Measurements from ENCODE around the gene CARS1. TPM values are rescaled to one million over a fixed set of nuclear protein-coding genes. Genes with fewer than 3 reads are reported as not detected.

Gene CARS1
- total and polyA plus RNA-seq, 9 of the 15 experiments (the other 6 are each of a cell fraction or from before 2014, with no cell fraction given) = 14.4 to 106 (median 73.6) TPM

DNA sequence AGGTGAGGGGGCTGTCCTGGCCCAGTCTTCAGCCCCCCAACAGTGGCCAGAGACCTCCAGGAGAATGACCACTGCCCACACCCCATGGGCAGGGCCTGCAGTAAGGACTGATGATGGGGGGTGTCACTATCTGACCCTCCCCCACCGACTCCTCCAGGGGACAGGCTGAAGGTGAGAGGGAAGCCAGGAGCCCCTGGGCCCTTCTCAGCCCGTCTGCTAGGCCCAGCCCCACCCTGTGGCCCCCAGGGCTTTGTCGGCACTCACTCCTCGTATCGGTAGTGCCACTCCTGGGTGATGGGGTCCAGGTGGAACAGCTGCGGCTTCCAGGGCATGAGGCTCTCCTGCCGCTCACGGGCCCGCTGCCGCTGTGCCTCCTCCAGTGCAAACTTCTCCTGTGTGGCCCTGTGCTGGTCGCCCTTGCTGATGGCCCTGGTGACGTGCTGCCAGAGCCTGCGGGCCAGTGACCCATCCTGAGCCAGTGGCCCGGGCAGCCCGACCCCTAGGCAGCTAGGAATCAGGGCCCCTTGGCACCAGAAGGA is 35.4 kb upstream of the CARS1 start:
- Histone ChIP-seq H3K36me3 (ENCODE audit: control insufficient read depth, insufficient read depth, low read length) (no peaks in the 10 kb centered on the region), H3K9me3 (replicated peaks; ENCODE audit: control insufficient read depth, insufficient read depth, low read depth, low read length) (no peaks in the 10 kb centered on the region), H3K4me3 (no peak overlapping the region), H2AFZ (ENCODE audit: low read depth, low read length) (no peak overlapping the region), H3K4me2 (ENCODE audit: insufficient read depth, low read length) (no peak overlapping the region), H3K4me1 (replicated peaks in 1 of 2; ENCODE audit: control insufficient read depth in 2 of 2, insufficient read depth in 2 of 2, low read length in 2 of 2) (peaks cover 0 to 44% of the 10 kb centered on the region in 2 experiments; a peak in 2 of 5 replicates), H4K20me1 (replicated peaks; ENCODE audit: control insufficient read depth, insufficient read depth, low read length) (peaks cover 10% of the 10 kb centered on the region; the same call in 1 of the 2 replicates), H3K27me3 (ENCODE audit: control insufficient read depth in 2 of 2, insufficient read depth in 2 of 2, low read length in 2 of 2) (no peaks in the 10 kb centered on the region), H3K27ac (ENCODE audit: extremely low read depth, low read depth, low read length) (no peak overlapping the region), H3K9me1 (ENCODE audit: control insufficient read depth, insufficient read depth, low read length) (no peaks in the 10 kb centered on the region), H3K79me2 (ENCODE audit: control insufficient read depth, insufficient read depth, low read length) (no peaks in the 10 kb centered on the region), H3K9ac (ENCODE audit: insufficient read depth in 1 of 2, low read depth in 2 of 2, low read length in 2 of 2) (peak overlapping the region in 1 of 2 experiments; percentile 55; a peak in 1 of 4 replicates)
- no TSS peak for BruUV-seq (replicated peaks)
- ChIA-PET POLR2A (no interaction called here), CTCF (ENCODE audit: low intra/inter-chr PET ratio) (interaction anchor here (1.5 to 4.1 kb wide), 4 partner anchors 55 to 560 kb away, joined by 5 to 68 read pairs (median 17); no protein-coding TSS in a partner anchor)
- ATAC-seq (no peak), DNase-seq (ENCODE audit: extremely low read depth in 1 of 4, low spot score in 3 of 4) (no peak), FAIRE-seq (no peak)
- in situ Hi-C loops (cut with MboI) = loop anchor here (5.0 kb wide), 1 partner anchor 50 kb away; no protein-coding TSS in a partner anchor
- WGBS (ENCODE audit: insufficient coverage, low coverage, missing lambda C conversion rate) = 65% methylated on average over 13 of the region's 15 CpGs
- TF ChIP-seq POLR2G (IDR thresholded peaks at IDR 0.05; ENCODE audit: low read depth, low read length) = 0 out of 2 replicates have a peak, but pooled peaks have one; percentile 33
- TF ChIP-seq ZNF263 (CRISPR knock-in tag; IDR thresholded peaks at IDR 0.05; ENCODE audit: borderline replicate concordance) = no peak
- TF ChIP-seq, protein P1, sequence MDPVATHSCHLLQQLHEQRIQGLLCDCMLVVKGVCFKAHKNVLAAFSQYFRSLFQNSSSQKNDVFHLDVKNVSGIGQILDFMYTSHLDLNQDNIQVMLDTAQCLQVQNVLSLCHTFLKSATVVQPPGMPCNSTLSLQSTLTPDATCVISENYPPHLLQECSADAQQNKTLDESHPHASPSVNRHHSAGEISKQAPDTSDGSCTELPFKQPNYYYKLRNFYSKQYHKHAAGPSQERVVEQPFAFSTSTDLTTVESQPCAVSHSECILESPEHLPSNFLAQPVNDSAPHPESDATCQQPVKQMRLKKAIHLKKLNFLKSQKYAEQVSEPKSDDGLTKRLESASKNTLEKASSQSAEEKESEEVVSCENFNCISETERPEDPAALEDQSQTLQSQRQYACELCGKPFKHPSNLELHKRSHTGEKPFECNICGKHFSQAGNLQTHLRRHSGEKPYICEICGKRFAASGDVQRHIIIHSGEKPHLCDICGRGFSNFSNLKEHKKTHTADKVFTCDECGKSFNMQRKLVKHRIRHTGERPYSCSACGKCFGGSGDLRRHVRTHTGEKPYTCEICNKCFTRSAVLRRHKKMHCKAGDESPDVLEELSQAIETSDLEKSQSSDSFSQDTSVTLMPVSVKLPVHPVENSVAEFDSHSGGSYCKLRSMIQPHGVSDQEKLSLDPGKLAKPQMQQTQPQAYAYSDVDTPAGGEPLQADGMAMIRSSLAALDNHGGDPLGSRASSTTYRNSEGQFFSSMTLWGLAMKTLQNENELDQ (CRISPR knock-in tag; IDR thresholded peaks at IDR 0.05; ENCODE audit: borderline replicate concordance) = no peak
- no peak for TF ChIP-seq ZNF232 (CRISPR knock-in tag; IDR thresholded peaks at IDR 0.05)
- intact Hi-C loops (cut with micrococcal nuclease) = loop anchor here (10.0 kb wide), 1 partner anchor 198 kb away; no protein-coding TSS in a partner anchor
